Measurements from ENCODE around the gene METTL8. TPM values are rescaled to one million over a fixed set of nuclear protein-coding genes. Genes with fewer than 3 reads are reported as not detected.

METTL8 gene
- total RNA-seq, 1 experiment from 2014 or later, result 27.7 TPM

- ATAC-seq, result no peak
- in situ Hi-C loops (cut with HindIII; ENCODE audit: low pct_unique_long_range_greater_than_20kb, low sequenced_read_pairs) (no loop called here), intact Hi-C loops (cut with micrococcal nuclease; ENCODE audit: unreplicated experiment) (no loop called here)
- BruUV-seq (replicated peaks), result no TSS peak
- no peak for DNase-seq (ENCODE audit: low read depth, low spot score)
- TF ChIP-seq, protein P1, sequence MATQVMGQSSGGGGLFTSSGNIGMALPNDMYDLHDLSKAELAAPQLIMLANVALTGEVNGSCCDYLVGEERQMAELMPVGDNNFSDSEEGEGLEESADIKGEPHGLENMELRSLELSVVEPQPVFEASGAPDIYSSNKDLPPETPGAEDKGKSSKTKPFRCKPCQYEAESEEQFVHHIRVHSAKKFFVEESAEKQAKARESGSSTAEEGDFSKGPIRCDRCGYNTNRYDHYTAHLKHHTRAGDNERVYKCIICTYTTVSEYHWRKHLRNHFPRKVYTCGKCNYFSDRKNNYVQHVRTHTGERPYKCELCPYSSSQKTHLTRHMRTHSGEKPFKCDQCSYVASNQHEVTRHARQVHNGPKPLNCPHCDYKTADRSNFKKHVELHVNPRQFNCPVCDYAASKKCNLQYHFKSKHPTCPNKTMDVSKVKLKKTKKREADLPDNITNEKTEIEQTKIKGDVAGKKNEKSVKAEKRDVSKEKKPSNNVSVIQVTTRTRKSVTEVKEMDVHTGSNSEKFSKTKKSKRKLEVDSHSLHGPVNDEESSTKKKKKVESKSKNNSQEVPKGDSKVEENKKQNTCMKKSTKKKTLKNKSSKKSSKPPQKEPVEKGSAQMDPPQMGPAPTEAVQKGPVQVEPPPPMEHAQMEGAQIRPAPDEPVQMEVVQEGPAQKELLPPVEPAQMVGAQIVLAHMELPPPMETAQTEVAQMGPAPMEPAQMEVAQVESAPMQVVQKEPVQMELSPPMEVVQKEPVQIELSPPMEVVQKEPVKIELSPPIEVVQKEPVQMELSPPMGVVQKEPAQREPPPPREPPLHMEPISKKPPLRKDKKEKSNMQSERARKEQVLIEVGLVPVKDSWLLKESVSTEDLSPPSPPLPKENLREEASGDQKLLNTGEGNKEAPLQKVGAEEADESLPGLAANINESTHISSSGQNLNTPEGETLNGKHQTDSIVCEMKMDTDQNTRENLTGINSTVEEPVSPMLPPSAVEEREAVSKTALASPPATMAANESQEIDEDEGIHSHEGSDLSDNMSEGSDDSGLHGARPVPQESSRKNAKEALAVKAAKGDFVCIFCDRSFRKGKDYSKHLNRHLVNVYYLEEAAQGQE (IDR thresholded peaks at IDR 0.05; ENCODE audit: insufficient read depth in 1 of 2, low read depth in 2 of 2, low read length in 1 of 2), result no peak
- TF ChIP-seq SIN3A (IDR thresholded peaks at IDR 0.05; ENCODE audit: borderline replicate concordance, insufficient read depth, low read depth, low read length) (no peak), POLR2AphosphoS5 (IDR thresholded peaks at IDR 0.05; ENCODE audit: low read depth, low read length) (no peak), CTCF (IDR thresholded peaks at IDR 0.05) (no peak), TCF7L2 (IDR thresholded peaks at IDR 0.05; ENCODE audit: low read depth, low read length) (no peak)
- no peaks in the 10 kb centered on the region for H3K27me3 ChIP-seq (ENCODE audit: control insufficient read depth, insufficient read depth, low read length)
- H3K36me3 ChIP-seq (ENCODE audit: control insufficient read depth, insufficient read depth, low read length), result no peaks in the 10 kb centered on the region
- ChIA-PET POLR2A (no interaction called here), CTCF (no interaction called here)
- no peak overlapping the region for H3K4me3 ChIP-seq (ENCODE audit: low read depth in 2 of 2, low read length in 2 of 2)
- H3K9me3 ChIP-seq (ENCODE audit: control insufficient read depth, insufficient read depth, low read depth, low read length), result peaks cover 10% of the 10 kb centered on the region; the same call in 1 of the 2 replicates
- no peak overlapping the region for H3K27ac ChIP-seq (ENCODE audit: low read length)
- H3K4me1 ChIP-seq (ENCODE audit: control insufficient read depth, insufficient read depth, low read length), result 0 out of 2 replicates have a peak, but pooled peaks cover 2% of the 10 kb centered on the region
Measured at GRCh38 chr2:171399292-171399691, 34.5 kb downstream of the METTL8 start.

- H3K27ac ChIP-seq (ENCODE audit: low read length), result no peak overlapping the region
- in situ Hi-C loops (cut with HindIII; ENCODE audit: low pct_unique_long_range_greater_than_20kb, low sequenced_read_pairs), result no loop called here
- H3K4me1 ChIP-seq (ENCODE audit: control insufficient read depth, insufficient read depth, low read length), result peaks cover 6% of the 10 kb centered on the region
- no peak for TF ChIP-seq POLR2AphosphoS5 (IDR thresholded peaks at IDR 0.05; ENCODE audit: low read depth, low read length)
- TF ChIP-seq, protein P1 (IDR thresholded peaks at IDR 0.05; ENCODE audit: insufficient read depth in 1 of 2, low read depth in 2 of 2, low read length in 1 of 2), result no peak
- no peak for TF ChIP-seq CTCF (IDR thresholded peaks at IDR 0.05)
- intact Hi-C loops (cut with micrococcal nuclease; ENCODE audit: unreplicated experiment), result no loop called here
- BruUV-seq (replicated peaks), result no TSS peak
- no peaks in the 10 kb centered on the region for H3K36me3 ChIP-seq (ENCODE audit: control insufficient read depth, insufficient read depth, low read length)
- ChIA-PET CTCF (no interaction called here), POLR2A (no interaction called here)
- no peak for ATAC-seq
- H3K9me3 ChIP-seq (ENCODE audit: control insufficient read depth, insufficient read depth, low read depth, low read length), result no peaks in the 10 kb centered on the region
- no peak for DNase-seq (ENCODE audit: low read depth, low spot score)
- H3K4me3 ChIP-seq (ENCODE audit: low read depth in 2 of 2, low read length in 2 of 2), result no peak overlapping the region
- no peaks in the 10 kb centered on the region for H3K27me3 ChIP-seq (ENCODE audit: control insufficient read depth, insufficient read depth, low read length)
Measured at GRCh38 chr2:171394164-171394740, 39.5 kb downstream of the METTL8 start.
